ENCODE measurements around the gene UAP1L1.

The UAP1L1 gene

GRCh38 chr9:137097761-137098462 is 20.6 kb downstream of the UAP1L1 start:
- DNase-seq (ENCODE audit: low read depth): no peak

GRCh38 chr9:137099231-137099630 is 21.9 kb downstream of the UAP1L1 start:
- no peak for DNase-seq (ENCODE audit: low read depth)

GRCh38 chr9:137103206-137103999 is 26.1 kb downstream of the UAP1L1 start:
- no peak for DNase-seq (ENCODE audit: low read depth)

GRCh38 chr9:137105814-137106661 is 28.7 kb downstream of the UAP1L1 start:
- DNase-seq (ENCODE audit: low read depth): no peak

GRCh38 chr9:137106662-137107250 is 29.4 kb downstream of the UAP1L1 start:
- no peak for DNase-seq (ENCODE audit: low read depth)

- no peak for DNase-seq (ENCODE audit: low read depth)
These were observed 30.1 kb downstream of the UAP1L1 start for GRCh38 chr9:137107312-137107921.

GRCh38 chr9:137107982-137108381 is 30.7 kb downstream of the UAP1L1 start:
- DNase-seq (ENCODE audit: low read depth): no peak

GRCh38 chr9:137108608-137109249 is 31.4 kb downstream of the UAP1L1 start:
- no peak for DNase-seq (ENCODE audit: low read depth)

GRCh38 chr9:137109250-137110146 is 32.2 kb downstream of the UAP1L1 start:
- no peak for DNase-seq (ENCODE audit: low read depth)

GRCh38 chr9:137110147-137110910 is 33.0 kb downstream of the UAP1L1 start:
- DNase-seq (ENCODE audit: low read depth): no peak

GRCh38 chr9:137110911-137111787 is 33.8 kb downstream of the UAP1L1 start:
- no peak for DNase-seq (ENCODE audit: low read depth)

GRCh38 chr9:137111788-137112563 is 34.7 kb downstream of the UAP1L1 start:
- no peak for DNase-seq (ENCODE audit: low read depth)

- DNase-seq (ENCODE audit: low read depth): no peak
These were observed 35.5 kb downstream of the UAP1L1 start for GRCh38 chr9:137112564-137113384.

- DNase-seq (ENCODE audit: low read depth): no peak
These were observed 36.3 kb downstream of the UAP1L1 start for GRCh38 chr9:137113385-137114159.

- no peak for DNase-seq (ENCODE audit: low read depth)
These were observed 36.9 kb downstream of the UAP1L1 start for GRCh38 chr9:137114220-137114612.

Data from stromal cell of bone marrow (primary cell).